ENCODE results near the gene PICALM.
"Not testable (repeated sequence)": the region's sequence is repeated elsewhere in the genome, so short reads cannot be mapped to it uniquely, and the experiment has no call there.

Gene PICALM

GRCh38 chr11:86068951-86069407, at the start of gene PICALM:
Gene PICALM (minus strand): TSS chr11:86069084. CDS start chr11:86068780, 304 bp downstream.
- peak; percentile 98 for DNase-seq

- no peak for DNase-seq
Observed at GRCh38 chr11:86118253-86118652, 49.4 kb upstream of the PICALM start.

GRCh38 chr11:86117712-86118063, 48.8 kb upstream of the PICALM start:
- no peak for DNase-seq

DNA sequence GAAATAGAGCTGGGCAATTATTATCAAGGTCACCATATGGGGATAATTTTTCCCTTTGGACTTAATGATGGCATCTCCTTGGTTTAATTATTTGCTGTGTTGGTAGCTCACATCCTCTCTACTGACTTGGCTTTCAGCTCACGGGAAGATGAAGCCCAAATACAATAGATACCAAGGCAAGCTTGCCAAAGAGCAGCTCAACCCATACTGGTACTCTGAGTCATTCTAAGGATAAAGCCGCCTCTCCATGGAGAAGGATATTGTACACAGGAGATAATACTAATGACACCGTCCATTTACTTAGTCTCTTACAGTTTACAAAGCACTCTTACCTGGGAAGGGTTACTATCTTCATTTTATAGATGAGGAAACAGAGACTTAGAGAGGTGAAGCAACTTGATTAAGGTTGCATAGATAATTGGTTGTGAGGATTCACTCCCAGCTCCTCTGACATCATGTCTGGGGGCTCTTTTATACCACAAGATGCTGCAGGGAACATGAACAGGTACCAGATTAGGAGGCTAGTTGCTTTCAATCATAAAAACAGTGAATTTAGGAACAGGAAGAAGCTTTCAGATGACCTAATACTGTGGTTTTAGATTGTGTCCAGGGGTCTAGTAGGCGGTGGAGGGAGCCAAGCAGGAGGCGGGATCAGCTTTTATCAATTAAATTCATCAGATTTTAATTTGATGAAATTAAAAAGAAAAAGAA, 48.3 kb upstream of the PICALM start:
- no peak for DNase-seq

DNA sequence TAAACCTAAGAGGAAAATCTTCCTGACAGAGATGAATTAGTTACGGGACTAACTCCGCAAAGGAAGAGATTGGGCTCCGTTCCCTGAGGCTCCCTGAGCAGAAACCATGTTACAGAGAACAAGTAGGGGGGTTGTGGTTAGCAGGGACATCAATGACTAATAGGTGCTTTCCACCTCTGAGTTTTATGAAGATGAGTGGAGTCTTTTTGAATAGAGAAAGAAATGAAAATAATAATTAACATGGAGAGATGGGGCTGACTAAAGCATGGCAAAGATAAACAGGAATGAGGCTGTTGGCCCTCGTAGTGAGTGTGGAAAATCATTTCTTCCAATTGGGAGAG, 47.5 kb upstream of the PICALM start:
- no peak for DNase-seq

GRCh38 chr11:86115542-86116385, 46.9 kb upstream of the PICALM start:
- no peak for DNase-seq

GRCh38 chr11:86108890-86109638, 40.2 kb upstream of the PICALM start:
- DNase-seq: no peak

- DNase-seq: no peak
Observed at GRCh38 chr11:86108191-86108590, 39.3 kb upstream of the PICALM start.

- DNase-seq: no peak
Observed at GRCh38 chr11:86106916-86107315, 38.0 kb upstream of the PICALM start.

DNA sequence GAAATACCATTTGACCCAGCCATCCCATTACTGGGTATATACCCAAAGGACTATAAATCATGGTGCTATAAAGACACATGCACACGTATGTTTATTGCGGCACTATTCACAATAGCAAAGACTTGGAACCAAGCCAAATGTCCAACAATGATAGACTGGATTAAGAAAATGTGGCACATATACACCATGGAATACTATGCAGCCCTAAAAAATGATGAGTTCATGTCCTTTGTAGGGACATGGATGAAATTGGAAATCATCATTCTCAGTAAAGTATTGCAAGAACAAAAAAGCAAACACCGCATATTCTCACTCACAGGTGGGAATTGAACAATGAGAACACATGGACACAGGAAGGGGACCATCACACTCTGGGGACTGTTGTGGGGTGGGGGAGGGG, 37.1 kb upstream of the PICALM start:
- DNase-seq: not testable (repeated sequence)

- DNase-seq: not testable (repeated sequence)
Observed at GRCh38 chr11:86105601-86106000, 36.7 kb upstream of the PICALM start.

DNA sequence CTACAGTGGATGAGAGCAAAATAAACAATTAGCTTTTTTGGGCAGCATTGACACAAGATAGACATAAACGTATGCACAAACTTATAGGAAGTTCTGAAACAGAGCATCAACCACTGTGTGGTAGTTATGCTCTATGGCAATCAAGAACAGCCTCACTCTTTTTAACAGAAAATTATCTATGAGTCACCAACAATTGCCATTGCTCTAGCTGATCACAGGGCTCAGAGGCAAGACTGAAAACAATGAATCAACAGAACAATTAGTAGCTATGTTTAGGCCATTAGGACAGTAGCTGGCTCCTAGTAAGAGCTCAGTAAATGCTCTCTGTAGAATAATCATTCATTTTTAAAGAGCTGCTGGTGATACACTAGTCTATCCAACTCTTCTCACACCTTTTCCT, 34.9 kb upstream of the PICALM start:
- no peak for DNase-seq

GRCh38 chr11:86101941-86102407, 33.1 kb upstream of the PICALM start:
- peak; percentile 79 for DNase-seq

DNA sequence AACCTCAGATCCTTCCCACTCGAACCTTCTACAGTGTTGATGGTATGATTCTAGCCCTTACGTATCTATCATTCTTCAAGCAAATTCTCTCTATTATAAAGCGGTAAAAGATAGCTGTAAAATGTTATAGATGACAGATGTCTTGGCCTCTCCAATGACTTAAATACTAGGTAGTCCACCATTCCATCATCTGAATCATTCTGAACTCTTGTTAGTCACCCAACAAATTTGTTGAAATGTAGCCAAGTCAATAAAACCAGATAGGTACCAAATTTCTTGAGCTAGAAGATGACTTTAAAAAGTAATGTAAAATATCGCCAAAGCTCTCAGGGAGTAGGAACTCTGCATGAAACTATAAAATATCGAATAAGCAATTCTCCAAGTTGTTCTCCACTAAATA, 32.6 kb upstream of the PICALM start:
- DNase-seq: peak; percentile 47

DNA sequence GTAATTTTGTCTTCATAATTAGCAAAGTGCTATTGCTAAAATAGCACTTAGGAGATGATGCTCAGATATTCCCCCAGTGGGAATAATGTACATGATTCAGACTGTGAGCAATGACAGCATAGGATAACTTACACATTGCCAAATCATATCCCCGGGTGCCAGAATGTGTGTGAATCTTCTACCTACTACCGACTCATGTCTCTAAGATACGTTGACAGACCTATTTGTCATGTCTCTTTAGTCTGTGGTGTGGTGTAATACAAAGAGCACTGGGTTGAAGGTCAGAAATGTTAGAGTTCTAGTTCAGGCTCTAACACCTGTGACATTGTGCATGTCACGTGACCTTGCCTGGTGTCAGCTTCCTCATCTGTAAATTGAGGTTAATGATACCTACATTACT, 31.0 kb upstream of the PICALM start:
- DNase-seq: no peak

DNA sequence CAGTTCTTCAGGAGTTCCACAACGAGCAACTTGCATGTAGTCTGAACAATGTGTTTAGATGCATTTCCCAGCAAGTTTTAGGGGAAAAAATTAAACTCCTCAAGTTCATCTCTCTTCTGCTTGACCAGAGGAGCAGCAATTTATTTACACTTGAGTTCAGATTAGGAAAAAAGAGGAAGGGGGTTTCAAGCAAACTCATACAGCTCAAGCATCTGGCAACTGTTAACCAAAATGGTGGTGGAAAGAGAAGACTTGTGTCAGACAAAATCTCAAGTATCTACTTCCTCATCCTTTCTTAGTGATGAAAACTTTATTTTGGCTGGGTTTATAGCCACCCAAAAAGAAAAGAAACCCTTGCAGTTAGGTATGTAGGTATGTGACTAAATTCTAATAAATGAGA, 29.1 kb upstream of the PICALM start:
- no peak for DNase-seq

GRCh38 chr11:86091566-86091965, 22.7 kb upstream of the PICALM start:
- DNase-seq: no peak

- DNase-seq: no peak
Observed at GRCh38 chr11:86091086-86091485, 22.2 kb upstream of the PICALM start.

- no peak for DNase-seq
Observed at GRCh38 chr11:86089659-86090058, 20.8 kb upstream of the PICALM start.

DNA sequence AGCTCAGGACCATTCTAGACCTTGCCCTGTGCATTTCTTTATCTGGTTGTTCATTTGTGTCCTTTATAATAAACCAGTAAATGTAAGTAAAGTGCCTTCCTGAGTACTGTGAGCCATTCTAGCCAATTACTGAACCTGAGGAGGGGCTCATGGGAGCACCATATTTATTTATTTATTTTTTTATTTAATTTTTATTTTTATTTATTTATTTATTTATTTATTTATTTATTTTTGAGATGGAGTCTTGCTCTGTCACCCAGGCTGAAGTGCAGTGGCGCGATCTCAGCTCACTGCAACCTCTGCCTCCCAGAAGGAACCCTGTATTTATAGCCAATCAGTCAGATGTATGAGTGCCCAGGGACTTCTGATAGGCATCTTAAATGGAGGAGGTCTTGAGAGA, 18.8 kb upstream of the PICALM start:
- DNase-seq: not testable (repeated sequence)

GRCh38 chr11:86087256-86087655, 18.4 kb upstream of the PICALM start:
- no peak for DNase-seq

GRCh38 chr11:86081455-86081854, 12.6 kb upstream of the PICALM start:
- no peak for DNase-seq

DNA sequence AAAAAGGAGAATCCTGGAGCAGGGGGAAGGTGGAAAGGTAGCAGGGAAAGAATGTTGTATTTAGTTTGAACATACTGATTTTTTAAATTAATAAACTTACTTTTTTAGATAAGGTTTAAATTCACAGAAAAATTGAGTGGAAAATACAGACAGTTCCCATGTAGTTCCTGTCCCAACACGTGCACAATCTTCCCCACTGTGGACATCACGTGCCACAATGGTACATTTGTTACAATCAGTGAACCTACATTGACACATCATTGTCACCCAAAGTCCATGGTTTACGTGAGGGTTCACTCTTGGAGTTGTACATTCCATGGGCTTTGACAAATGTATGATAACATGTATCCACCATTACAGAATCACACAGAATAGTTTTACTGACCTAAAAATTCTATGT, 10.5 kb upstream of the PICALM start:
- DNase-seq: no peak

- no peak for DNase-seq
Observed at GRCh38 chr11:86073948-86074347, 5.1 kb upstream of the PICALM start.

Measured in NCI-H1105 treated with DMSO at 0.1 percent for 48 hours (cell line).